ENCODE results near the gene UGT1A9. TPM values are rescaled to one million over a fixed set of nuclear protein-coding genes. Genes with fewer than 3 reads are reported as not detected.

UGT1A9 gene
- total and polyA plus RNA-seq, 12 donors = not detected

GRCh38 chr2:233807215-233807865, 135.6 kb downstream of the UGT1A9 start:
- no peaks in the 10 kb centered on the region for H3K9me3 ChIP-seq
- ATAC-seq (no peak), DNase-seq (no peak)
- intact Hi-C loops (cut with DNase I) = loop anchor here in 1 of 10 donors (5.0 kb wide), 1 partner anchor 1595 kb away; no protein-coding TSS in a partner anchor
- no peak overlapping the region for H3K27ac ChIP-seq
- no peaks in the 10 kb centered on the region for H3K4me1 ChIP-seq
- TF ChIP-seq, protein P1, sequence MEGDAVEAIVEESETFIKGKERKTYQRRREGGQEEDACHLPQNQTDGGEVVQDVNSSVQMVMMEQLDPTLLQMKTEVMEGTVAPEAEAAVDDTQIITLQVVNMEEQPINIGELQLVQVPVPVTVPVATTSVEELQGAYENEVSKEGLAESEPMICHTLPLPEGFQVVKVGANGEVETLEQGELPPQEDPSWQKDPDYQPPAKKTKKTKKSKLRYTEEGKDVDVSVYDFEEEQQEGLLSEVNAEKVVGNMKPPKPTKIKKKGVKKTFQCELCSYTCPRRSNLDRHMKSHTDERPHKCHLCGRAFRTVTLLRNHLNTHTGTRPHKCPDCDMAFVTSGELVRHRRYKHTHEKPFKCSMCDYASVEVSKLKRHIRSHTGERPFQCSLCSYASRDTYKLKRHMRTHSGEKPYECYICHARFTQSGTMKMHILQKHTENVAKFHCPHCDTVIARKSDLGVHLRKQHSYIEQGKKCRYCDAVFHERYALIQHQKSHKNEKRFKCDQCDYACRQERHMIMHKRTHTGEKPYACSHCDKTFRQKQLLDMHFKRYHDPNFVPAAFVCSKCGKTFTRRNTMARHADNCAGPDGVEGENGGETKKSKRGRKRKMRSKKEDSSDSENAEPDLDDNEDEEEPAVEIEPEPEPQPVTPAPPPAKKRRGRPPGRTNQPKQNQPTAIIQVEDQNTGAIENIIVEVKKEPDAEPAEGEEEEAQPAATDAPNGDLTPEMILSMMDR (IDR thresholded peaks at IDR 0.05) = no peak
- WGBS, 2 donors = 68 to 69% methylated on average over 12 of the region's 12 CpGs
- no peak overlapping the region for H3K4me3 ChIP-seq
- no peaks in the 10 kb centered on the region for H3K36me3 ChIP-seq
- peaks cover 0 to 32% (median 14%) of the 10 kb centered on the region in 7 donors for H3K27me3 ChIP-seq

DNA sequence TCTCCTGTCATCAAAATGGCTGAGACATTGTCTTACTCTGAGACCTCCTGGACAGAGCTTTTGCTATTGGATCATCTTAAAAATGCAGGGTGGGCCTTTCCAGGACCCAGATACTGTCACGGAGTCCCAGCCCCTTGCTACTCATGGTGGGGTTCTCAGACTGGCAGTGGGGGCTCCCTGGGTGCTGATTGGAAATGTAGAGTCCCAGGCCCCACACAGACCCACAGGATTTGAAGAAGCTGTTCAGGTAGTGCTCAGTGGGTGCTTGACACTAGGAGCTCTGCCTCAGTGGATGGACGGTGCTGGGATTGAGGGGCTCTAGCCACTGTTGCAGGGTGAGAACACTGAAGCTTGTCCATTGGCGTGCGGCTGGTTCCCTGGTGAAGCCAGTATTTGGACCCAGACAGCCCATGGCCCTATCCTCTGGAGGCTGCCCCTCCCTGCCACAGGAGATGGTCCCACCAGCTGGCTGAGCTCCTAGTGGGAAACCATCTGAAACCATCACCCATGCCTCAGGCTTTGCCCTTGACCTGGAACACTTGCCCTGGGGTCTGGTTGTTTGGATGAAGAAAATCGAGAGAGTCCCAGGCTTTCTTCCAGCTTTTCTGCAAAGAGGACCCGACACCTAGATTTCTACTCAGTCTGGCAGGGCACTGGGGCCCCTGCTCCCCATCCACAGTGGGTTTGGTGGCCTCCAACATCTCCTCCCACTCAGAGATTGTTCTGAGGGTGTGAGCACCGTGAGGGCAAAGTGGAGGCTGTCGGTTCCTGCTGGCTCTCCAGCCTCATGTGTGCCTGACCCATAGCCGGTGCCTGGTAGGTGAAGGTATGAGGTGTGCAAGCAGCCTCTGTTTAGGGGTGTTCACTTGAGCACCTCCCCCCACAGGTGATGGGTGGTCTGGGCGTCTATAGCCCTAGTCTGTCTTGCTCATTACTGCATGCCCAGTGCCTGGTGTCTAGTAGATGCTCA, 136.6 kb downstream of the UGT1A9 start:
- Histone ChIP-seq H3K36me3 (no peaks in the 10 kb centered on the region), H3K27me3 (peaks cover 0 to 28% (median 14%) of the 10 kb centered on the region in 7 donors), H3K4me3 (no peak overlapping the region), H3K9me3 (no peaks in the 10 kb centered on the region), H3K27ac (no peak overlapping the region), H3K4me1 (no peaks in the 10 kb centered on the region)
- ATAC-seq (no peak), DNase-seq (no peak)
- intact Hi-C loops (cut with DNase I) = loop anchor here in 1 of 10 donors (5.0 kb wide), 1 partner anchor 1596 kb away; no protein-coding TSS in a partner anchor
- 73 to 80% methylated on average over 10 of the region's 10 CpGs for WGBS, 2 donors
- TF ChIP-seq, protein P1 (IDR thresholded peaks at IDR 0.05) = no peak

DNA sequence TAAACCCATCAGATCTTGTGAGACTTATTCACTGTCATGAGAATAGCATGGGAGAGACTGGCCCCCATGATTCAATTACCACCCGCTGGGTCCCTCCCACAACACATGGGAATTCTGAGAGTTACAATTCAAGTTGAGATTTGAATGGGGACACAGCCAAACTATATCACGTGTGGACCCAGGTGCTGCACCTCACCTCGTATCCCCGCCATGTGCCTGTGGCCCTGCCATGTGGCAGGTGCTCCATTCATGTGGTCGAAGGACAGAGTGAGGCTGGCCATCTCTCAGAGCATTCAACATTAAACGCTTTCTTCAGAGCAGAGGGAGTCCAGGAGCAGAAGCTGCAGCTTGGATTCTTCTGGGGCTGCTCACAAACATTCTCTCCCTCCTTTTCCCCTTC, 138.7 kb downstream of the UGT1A9 start:
- DNase-seq (no peak), ATAC-seq (no peak)
- intact Hi-C loops (cut with DNase I) = no loop called here
- H3K36me3 ChIP-seq = no peaks in the 10 kb centered on the region
- H3K27me3 ChIP-seq = peaks cover 0 to 36% (median 14%) of the 10 kb centered on the region in 7 donors
- H3K9me3 ChIP-seq = no peaks in the 10 kb centered on the region
- 83 to 85% methylated on average over 6 of the region's 6 CpGs for WGBS, 2 donors
- no peak overlapping the region for H3K27ac ChIP-seq
- H3K4me1 ChIP-seq = no peaks in the 10 kb centered on the region
- H3K4me3 ChIP-seq = no peak overlapping the region
- TF ChIP-seq, protein P1 (IDR thresholded peaks at IDR 0.05) = no peak

GRCh38 chr2:233811087-233811486, 139.4 kb downstream of the UGT1A9 start:
- Histone ChIP-seq H3K36me3 (no peaks in the 10 kb centered on the region), H3K4me1 (no peaks in the 10 kb centered on the region), H3K27ac (no peak overlapping the region), H3K9me3 (peaks cover 0 to 3% (median 0%) of the 10 kb centered on the region in 11 donors), H3K27me3 (peaks cover 0 to 36% (median 14%) of the 10 kb centered on the region in 7 donors), H3K4me3 (no peak overlapping the region)
- TF ChIP-seq, protein P1 (IDR thresholded peaks at IDR 0.05) = no peak
- ATAC-seq (no peak), DNase-seq (no peak)
- intact Hi-C loops (cut with DNase I) = no loop called here
- 66 to 70% methylated on average over 4 of the region's 4 CpGs for WGBS, 2 donors

All from heart right ventricle (tissue), 16 donors.